RWPE2 (cell line): ENCODE measurements around the gene PNMA6F.

Source experiments
- ATAC-seq: fragments of 200-7000 bp; cut with Tn5 transposase; 3 replicates; pipeline ENCODE4 v1.9.1; 2021; ENCODE audit warnings: low read depth
- DNase-seq: peaks from one replicate; pipeline ENCODE4 v3.0.0-alpha.2; 2020; ENCODE audit warnings: low spot score
- H3K27ac ChIP-seq: fragments of 450-650 bp; 2 replicates; pipeline ENCODE4 v1.5.1; 2017; ENCODE audit warnings: mild to moderate bottlenecking; ENCODE audit not compliant: poor library complexity, severe bottlenecking
- H3K27me3 ChIP-seq: fragments of 250-450 bp; sonication (Bioruptor Pico); 2 replicates; pipeline ENCODE4 v1.5.1; 2021; ENCODE audit warnings: mild to moderate bottlenecking, moderate library complexity; ENCODE audit not compliant: insufficient read depth, poor library complexity, severe bottlenecking
- H3K36me3 ChIP-seq: fragments of 250-450 bp; sonication (Bioruptor Pico); 2 replicates; pipeline ENCODE4 v1.5.1; 2020; ENCODE audit warnings: low read depth, mild to moderate bottlenecking, moderate library complexity
- H3K4me1 ChIP-seq: fragments of 250-450 bp; sonication (Bioruptor Pico); 2 replicates; pipeline ENCODE4 v1.5.1; 2021; ENCODE audit warnings: mild to moderate bottlenecking, moderate library complexity; ENCODE audit not compliant: insufficient read depth, poor library complexity, severe bottlenecking
- H3K4me3 ChIP-seq: fragments of 250-450 bp; sonication (Bioruptor Pico); 2 replicates; pipeline ENCODE4 v1.5.1; 2021; ENCODE audit warnings: mild to moderate bottlenecking, moderate library complexity; ENCODE audit not compliant: severe bottlenecking
- H3K9me3 ChIP-seq: fragments of 250-450 bp; sonication (Bioruptor Pico); 2 replicates; pipeline ENCODE4 v1.5.1; 2021; ENCODE audit warnings: mild to moderate bottlenecking, moderate library complexity; ENCODE audit not compliant: severe bottlenecking
- TF ChIP-seq, protein P1 (sequence below): fragments of 450-650 bp; IDR thresholded peaks from one replicate; pipeline ENCODE4 v1.5.1; 2017; ENCODE audit warnings: mild to moderate bottlenecking, moderate library complexity; ENCODE audit not compliant: poor library complexity, severe bottlenecking

PNMA6F gene

GRCh38 chrX:153366119-153366518 is 44.6 kb upstream of the PNMA6F start:
- ATAC-seq (no peak), DNase-seq (no peak)
- TF ChIP-seq, protein P1, sequence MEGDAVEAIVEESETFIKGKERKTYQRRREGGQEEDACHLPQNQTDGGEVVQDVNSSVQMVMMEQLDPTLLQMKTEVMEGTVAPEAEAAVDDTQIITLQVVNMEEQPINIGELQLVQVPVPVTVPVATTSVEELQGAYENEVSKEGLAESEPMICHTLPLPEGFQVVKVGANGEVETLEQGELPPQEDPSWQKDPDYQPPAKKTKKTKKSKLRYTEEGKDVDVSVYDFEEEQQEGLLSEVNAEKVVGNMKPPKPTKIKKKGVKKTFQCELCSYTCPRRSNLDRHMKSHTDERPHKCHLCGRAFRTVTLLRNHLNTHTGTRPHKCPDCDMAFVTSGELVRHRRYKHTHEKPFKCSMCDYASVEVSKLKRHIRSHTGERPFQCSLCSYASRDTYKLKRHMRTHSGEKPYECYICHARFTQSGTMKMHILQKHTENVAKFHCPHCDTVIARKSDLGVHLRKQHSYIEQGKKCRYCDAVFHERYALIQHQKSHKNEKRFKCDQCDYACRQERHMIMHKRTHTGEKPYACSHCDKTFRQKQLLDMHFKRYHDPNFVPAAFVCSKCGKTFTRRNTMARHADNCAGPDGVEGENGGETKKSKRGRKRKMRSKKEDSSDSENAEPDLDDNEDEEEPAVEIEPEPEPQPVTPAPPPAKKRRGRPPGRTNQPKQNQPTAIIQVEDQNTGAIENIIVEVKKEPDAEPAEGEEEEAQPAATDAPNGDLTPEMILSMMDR: no peak
- Histone ChIP-seq H3K36me3 (no peaks in the 10 kb centered on the region), H3K27ac (no peak overlapping the region), H3K4me1 (no peaks in the 10 kb centered on the region), H3K9me3 (no peaks in the 10 kb centered on the region), H3K4me3 (no peak overlapping the region), H3K27me3 (no peaks in the 10 kb centered on the region)

DNA sequence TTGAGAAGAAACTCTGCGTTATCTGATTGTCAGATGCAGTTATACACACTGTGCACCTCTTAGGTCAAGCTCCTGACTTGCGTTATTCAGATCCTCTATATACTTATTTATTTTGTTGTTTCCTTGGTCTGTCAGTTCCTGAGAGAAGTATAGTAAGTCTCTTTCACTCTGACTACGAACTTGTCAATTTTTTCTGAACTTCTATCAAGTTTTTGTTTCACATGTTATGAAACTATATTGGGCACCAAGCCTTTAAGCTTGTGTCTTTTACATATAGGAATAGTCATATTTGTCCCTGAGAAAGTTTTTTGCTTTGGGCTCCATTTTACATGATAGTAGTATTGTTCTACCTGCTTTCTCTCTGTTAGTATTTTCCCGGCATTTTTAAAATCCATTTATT is 44.1 kb upstream of the PNMA6F start:
- Histone ChIP-seq H3K36me3 (no peaks in the 10 kb centered on the region), H3K9me3 (no peaks in the 10 kb centered on the region), H3K27ac (no peak overlapping the region), H3K27me3 (no peaks in the 10 kb centered on the region), H3K4me3 (no peak overlapping the region), H3K4me1 (no peaks in the 10 kb centered on the region)
- ATAC-seq (no peak), DNase-seq (no peak)
- TF ChIP-seq, protein P1: no peak

GRCh38 chrX:153361781-153362397 is 40.3 kb upstream of the PNMA6F start:
- H3K4me3 ChIP-seq: no peak overlapping the region
- no peaks in the 10 kb centered on the region for H3K27me3 ChIP-seq

DNA sequence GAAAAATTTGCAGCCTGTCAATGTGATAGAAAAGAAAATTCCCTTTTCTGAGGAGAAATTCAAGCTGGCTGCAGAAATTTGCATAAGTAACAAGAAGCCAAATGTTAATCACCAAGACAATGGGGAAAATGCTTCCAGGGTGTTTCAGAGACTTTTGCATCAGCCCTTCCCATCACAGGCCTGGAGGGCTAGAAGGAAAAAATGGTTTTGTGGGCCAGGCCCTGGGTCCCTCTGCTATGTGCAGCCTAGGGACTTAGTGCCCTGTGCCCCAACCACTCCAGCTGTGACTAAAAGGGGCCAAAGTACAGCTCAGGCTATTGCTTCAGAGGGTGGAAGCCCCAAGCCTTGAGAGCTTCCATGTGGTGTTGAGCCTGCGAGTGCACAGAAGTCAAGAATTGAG is 36.3 kb upstream of the PNMA6F start:
- Histone ChIP-seq H3K27ac (no peak overlapping the region), H3K27me3 (no peaks in the 10 kb centered on the region), H3K4me1 (no peaks in the 10 kb centered on the region), H3K4me3 (no peak overlapping the region), H3K9me3 (no peaks in the 10 kb centered on the region), H3K36me3 (no peaks in the 10 kb centered on the region)
- no peak for ATAC-seq
- TF ChIP-seq, protein P1: no peak
- DNase-seq: no peak

More at GRCh38 chrX:153361781-153362397, 40.3 kb upstream of the PNMA6F start:
- TF ChIP-seq, protein P1: no peak
- no peak overlapping the region for H3K27ac ChIP-seq
- DNase-seq (no peak), ATAC-seq (no peak)
- H3K9me3 ChIP-seq: no peaks in the 10 kb centered on the region
- H3K36me3 ChIP-seq: no peaks in the 10 kb centered on the region
- H3K4me1 ChIP-seq: no peaks in the 10 kb centered on the region

DNA sequence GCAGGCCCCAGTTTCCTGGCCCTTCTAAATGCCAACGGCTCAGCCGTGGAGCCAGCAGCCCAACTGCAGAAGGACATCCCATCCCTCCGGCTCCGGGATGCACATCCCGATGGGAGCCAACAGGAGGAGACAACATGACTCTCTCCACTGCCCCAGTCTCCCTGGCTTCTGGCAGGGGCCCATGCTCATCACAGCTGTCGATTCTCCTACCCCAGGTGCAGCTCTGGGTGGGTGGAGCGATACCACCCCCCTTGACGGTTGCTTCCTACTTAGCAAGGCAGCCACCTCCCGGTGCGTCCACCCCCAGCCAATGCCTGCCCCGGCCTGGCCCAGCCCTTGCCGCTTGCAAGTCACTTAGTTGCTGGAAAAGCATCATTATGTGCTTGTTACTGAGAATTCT is 31.8 kb upstream of the PNMA6F start:
- no peaks in the 10 kb centered on the region for H3K27me3 ChIP-seq
- TF ChIP-seq, protein P1: no peak
- ATAC-seq: no peak
- no peaks in the 10 kb centered on the region for H3K36me3 ChIP-seq
- H3K9me3 ChIP-seq: no peaks in the 10 kb centered on the region
- DNase-seq: no peak
- H3K4me3 ChIP-seq: no peak overlapping the region
- H3K4me1 ChIP-seq: no peaks in the 10 kb centered on the region
- no peak overlapping the region for H3K27ac ChIP-seq
